Neuron (in vitro differentiated cells): ENCODE data around the gene AQP12B.
"Not testable (repeated sequence)": the region's sequence is repeated elsewhere in the genome, so short reads cannot be mapped to it uniquely, and the experiment has no call there.

Experiments used
- H2AFZ ChIP-seq: one replicate; pipeline ENCODE4 v1.6.1; 2013; ENCODE audit warnings: low read depth, mild to moderate bottlenecking, inconsistent platforms, low read length, moderate library complexity
- H3K27me3 ChIP-seq: one replicate; pipeline ENCODE4 v1.6.1; 2013; ENCODE audit warnings: low read length; ENCODE audit not compliant: insufficient read depth
- H3K36me3 ChIP-seq: one replicate; pipeline ENCODE4 v1.6.1; 2013; ENCODE audit warnings: low read length; ENCODE audit not compliant: insufficient read depth
- H3K4me1 ChIP-seq: one replicate; pipeline ENCODE4 v1.6.1; 2013; ENCODE audit warnings: low read length; ENCODE audit not compliant: insufficient read depth
- H3K4me3 ChIP-seq: 2 replicates; pipeline ENCODE4 v1.5.1; 2013; ENCODE audit warnings: mild to moderate bottlenecking, low read length, moderate library complexity
- H3K9me3 ChIP-seq: one replicate; pipeline ENCODE4 v1.6.1; 2013; ENCODE audit warnings: low read length

The AQP12B gene

GRCh38 chr2:240689975-240690374 lies 7.3 kb upstream of the AQP12B start:
- Histone ChIP-seq H3K36me3 (no peaks in the 10 kb centered on the region), H3K4me3 (no peak overlapping the region), H3K27me3 (peaks cover 20% of the 10 kb centered on the region), H3K4me1 (no peaks in the 10 kb centered on the region), H3K9me3 (no peaks in the 10 kb centered on the region), H2AFZ (no peak overlapping the region)

DNA sequence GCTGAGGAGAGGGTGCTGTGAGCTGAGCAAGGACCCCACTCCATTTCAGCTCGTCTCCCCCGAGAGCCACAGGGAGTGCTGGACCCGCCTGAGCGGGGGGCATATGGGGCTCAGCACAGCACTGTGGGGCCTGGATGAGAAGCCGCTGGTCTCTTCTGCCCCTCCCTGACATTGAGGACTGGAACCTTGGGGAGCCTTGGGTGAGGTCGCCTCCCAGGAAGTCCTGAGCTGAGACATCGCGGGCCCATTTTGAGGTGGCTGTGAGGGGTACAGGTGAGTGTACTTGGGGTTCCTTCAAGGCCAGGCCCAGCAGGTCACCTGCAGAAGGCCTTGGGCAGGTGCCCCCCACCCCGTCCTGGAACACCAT lies 5.9 kb upstream of the AQP12B start:
- Histone ChIP-seq H2AFZ (no peak overlapping the region), H3K36me3 (no peaks in the 10 kb centered on the region), H3K9me3 (no peaks in the 10 kb centered on the region), H3K27me3 (peaks cover 20% of the 10 kb centered on the region), H3K4me3 (no peak overlapping the region), H3K4me1 (no peaks in the 10 kb centered on the region)

GRCh38 chr2:240687741-240688552 lies 5.3 kb upstream of the AQP12B start:
- Histone ChIP-seq H3K36me3 (no peaks in the 10 kb centered on the region), H3K4me3 (no peak overlapping the region), H2AFZ (no peak overlapping the region), H3K9me3 (no peaks in the 10 kb centered on the region), H3K27me3 (peaks cover 20% of the 10 kb centered on the region), H3K4me1 (no peaks in the 10 kb centered on the region)

DNA sequence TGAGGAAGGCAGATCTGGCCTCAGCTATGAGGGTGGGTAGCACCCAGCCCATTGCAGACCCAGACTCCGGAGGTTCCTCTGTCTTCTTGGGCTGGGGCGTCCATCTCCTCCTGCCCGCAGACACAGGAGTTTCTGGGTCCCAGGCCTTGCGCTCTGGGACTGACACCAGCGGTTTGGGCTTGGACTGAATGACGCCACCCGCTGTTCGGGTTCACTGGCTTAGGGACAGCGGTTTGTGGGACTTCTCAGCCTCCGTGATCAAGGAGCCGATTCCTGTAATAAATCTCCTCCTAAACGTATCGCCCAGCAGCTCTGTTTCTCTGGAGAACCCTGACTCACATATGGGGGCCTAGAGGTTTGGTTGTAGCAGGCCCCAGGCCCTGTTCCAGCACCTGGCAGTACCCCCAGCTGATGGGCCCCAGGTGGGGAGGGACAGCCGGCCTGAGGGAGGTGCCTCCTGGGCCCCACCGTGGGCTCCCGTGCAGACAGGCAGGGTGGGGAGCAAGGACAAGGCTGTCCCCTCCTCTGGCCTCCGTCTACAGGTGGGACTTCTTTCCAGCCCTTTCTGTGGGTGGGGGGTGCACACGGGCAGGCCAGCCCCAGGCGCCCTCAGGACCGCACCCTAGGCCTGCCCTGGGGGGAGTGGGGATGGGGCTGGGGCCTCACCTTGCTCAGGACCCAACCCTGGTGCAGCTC lies 4.5 kb upstream of the AQP12B start:
- Histone ChIP-seq H3K36me3 (no peaks in the 10 kb centered on the region), H3K4me3 (no peak overlapping the region), H3K9me3 (no peaks in the 10 kb centered on the region), H2AFZ (no peak overlapping the region), H3K27me3 (peaks cover 20% of the 10 kb centered on the region), H3K4me1 (no peaks in the 10 kb centered on the region)

- H3K27me3 ChIP-seq = peaks cover 20% of the 10 kb centered on the region
- H2AFZ ChIP-seq = no peak overlapping the region
Measured at GRCh38 chr2:240686460-240686859, 3.8 kb upstream of the AQP12B start.

GRCh38 chr2:240685771-240686371 lies 3.2 kb upstream of the AQP12B start:
- Histone ChIP-seq H3K4me1 (no peaks in the 10 kb centered on the region), H3K27me3 (peaks cover 20% of the 10 kb centered on the region), H3K4me3 (no peak overlapping the region), H3K9me3 (no peaks in the 10 kb centered on the region), H3K36me3 (no peaks in the 10 kb centered on the region), H2AFZ (no peak overlapping the region)

More at GRCh38 chr2:240686460-240686859, 3.8 kb upstream of the AQP12B start:
- H3K36me3 ChIP-seq = no peaks in the 10 kb centered on the region
- H3K4me3 ChIP-seq = no peak overlapping the region
- no peaks in the 10 kb centered on the region for H3K9me3 ChIP-seq
- no peaks in the 10 kb centered on the region for H3K4me1 ChIP-seq

DNA sequence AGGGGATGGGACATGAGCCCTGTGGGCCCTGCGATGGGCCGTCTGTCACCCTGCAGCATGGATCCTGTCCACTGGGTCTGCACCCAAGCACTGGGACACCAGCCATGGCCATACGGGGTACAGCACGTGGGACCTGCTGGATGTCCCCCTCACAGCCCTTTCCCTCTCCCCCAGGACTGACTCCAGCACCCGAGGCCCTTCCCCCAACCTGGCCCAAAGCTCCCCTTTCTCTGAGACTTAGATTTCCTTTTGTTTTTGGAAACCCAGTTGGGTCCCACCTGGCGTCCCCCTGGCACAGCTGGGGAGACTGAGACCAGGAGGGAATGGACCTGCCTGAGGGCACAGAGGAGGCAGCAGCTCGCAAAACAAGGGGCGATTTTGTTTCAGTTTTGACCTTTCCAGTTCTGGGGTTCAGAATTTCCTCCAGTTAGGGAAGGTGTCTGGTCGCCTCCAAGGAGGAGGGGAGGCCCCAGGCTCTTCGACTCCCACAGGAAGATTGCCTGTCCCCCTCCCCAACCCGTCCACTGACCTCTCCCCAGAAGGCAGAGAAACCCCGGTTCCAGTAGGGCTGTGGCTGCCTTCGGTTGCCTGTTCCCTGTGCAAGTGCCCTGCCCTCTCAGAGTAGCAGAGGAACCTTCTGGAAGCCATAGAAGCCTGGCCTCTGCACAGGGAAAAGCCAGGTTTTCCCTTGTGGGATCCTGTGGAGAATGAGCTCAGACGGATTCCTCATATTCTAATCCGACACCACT lies 1.5 kb upstream of the AQP12B start:
- H2AFZ ChIP-seq, H3K4me1 ChIP-seq, H3K9me3 ChIP-seq, H3K36me3 ChIP-seq, H3K4me3 ChIP-seq: not testable (repeated sequence)
- H3K27me3 ChIP-seq = peaks cover 18% of the 10 kb centered on the region

DNA sequence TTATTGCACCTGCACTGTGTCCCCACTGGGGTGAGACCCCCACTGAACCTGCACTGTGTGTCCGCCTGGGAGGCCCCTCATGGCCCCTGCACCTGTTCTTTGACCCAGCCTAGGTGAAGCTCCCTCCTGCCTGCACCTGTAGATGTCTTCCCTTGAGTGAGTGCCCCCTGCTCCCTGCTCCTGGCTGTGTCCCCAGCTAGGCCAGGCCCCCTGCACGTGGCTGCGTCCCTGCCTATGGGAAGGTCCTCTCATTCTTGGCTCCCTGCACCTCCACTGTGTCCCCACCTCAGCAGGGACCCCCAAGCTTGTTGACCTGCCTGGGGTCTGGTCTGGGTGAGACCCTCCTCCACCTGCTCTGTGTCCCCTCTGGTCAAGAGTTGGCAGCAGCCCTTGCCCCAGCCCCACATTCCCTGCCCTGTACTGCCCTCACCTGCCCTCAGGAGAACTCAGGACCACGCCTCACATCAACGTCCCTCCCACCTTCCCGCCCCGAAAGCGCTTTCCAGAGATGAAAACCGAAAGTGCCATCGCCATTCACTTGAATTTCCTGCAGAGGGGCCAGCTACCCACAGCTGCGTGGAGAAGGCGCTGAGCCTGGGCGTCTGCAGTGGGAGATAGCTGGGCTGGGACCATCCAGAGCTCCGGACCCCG lies 769 bp upstream of the AQP12B start:
- not testable (repeated sequence) for H3K9me3 ChIP-seq, H3K4me1 ChIP-seq, H2AFZ ChIP-seq, H3K4me3 ChIP-seq, H3K36me3 ChIP-seq
- peaks cover 15% of the 10 kb centered on the region for H3K27me3 ChIP-seq

DNA sequence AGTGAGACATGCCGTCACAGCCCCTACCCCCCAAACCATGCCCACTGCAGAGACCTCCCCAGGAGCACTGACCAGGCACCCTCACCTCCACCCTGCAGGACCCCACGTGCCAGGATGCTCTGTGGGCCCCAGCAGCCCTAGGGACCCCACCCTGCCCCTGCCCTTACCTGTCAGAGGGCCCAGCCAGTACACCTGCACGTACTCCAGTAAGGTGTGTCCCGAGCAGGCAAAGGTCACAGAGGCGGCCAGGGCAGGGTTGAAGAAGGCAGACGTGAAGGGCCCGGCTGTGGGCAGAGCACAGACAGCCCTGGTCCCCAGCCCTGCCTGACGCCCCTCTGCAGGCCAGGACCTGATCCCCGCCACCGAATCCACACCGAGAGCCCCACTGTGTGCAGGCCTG lies 2.5 kb downstream of the AQP12B start:
- H3K36me3 ChIP-seq, H3K4me1 ChIP-seq, H3K27me3 ChIP-seq, H3K4me3 ChIP-seq, H3K9me3 ChIP-seq, H2AFZ ChIP-seq: not testable (repeated sequence)

DNA sequence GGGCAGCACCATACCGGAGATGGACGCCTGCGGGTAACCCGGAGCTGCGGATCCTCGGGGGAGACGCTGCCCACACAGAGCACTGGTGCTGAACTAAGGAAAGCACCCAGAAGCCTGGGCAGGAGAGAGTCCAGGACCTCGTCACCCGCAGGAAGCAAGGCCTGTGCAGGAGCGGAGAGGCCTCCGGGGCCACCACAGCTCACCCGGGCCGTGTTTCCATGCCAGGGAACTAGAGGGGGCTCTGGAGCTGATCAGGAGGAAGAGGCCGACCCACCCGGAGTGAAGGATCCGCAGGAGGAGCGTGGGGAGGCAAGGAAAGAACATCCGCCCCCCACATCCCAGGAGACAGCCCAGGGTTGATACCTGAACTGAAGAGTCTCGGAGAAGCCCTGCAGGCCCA lies 3.8 kb downstream of the AQP12B start:
- H3K27me3 ChIP-seq, H3K4me3 ChIP-seq, H3K36me3 ChIP-seq, H3K4me1 ChIP-seq, H2AFZ ChIP-seq, H3K9me3 ChIP-seq: not testable (repeated sequence)

- H3K36me3 ChIP-seq = not testable (repeated sequence)
Measured at GRCh38 chr2:240678043-240678442, 4.6 kb downstream of the AQP12B start.

GRCh38 chr2:240675345-240675744 lies 7.3 kb downstream of the AQP12B start:
- H3K4me1 ChIP-seq, H3K36me3 ChIP-seq, H3K27me3 ChIP-seq, H3K9me3 ChIP-seq, H2AFZ ChIP-seq, H3K4me3 ChIP-seq: not testable (repeated sequence)

More at GRCh38 chr2:240678043-240678442, 4.6 kb downstream of the AQP12B start:
- not testable (repeated sequence) for H2AFZ ChIP-seq, H3K4me1 ChIP-seq, H3K4me3 ChIP-seq, H3K9me3 ChIP-seq, H3K27me3 ChIP-seq
